GM18858 (cell line): Measurements from ENCODE around the gene CORIN.
A peak's percentile ranks its signal among the peaks of the same experiment; 100 is the strongest.

Experiments
- ATAC-seq: cut with Tn5 transposase; IDR thresholded peaks from one replicate; pipeline ENCODE4 v1.9.1; 2021; ENCODE audit not compliant: unreplicated experiment

CORIN gene

DNA sequence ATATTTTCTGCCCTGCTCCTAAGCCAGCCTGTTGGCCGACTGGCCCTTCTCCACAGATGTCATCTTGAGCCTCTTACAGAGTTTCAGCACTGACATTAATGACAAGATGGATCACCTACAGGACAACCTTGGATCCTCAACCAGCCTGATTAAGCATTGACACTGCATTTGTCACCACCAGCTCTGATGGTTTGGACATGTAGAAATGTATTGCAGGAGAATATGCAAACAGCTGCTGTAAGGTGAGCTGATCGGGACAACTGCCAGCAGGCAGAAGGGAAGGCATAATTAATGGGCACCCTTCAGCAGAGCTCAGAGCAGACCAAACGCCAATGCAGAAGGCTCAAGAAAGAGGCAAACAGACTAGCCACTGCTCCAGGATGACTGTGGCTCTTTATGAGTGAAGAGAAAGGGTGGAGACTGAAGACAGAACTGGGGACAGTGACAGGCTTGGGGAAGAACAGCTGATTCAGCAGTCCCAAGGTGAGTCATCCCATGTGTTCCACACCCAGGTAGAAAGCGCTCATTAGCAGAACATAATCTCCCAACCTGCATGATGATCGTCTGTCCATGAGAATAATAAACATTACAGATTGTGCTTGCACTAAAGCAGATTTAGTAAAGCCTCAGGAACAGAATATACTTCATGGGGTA is 6.7 kb downstream of the CORIN start:
- ATAC-seq: no peak

DNA sequence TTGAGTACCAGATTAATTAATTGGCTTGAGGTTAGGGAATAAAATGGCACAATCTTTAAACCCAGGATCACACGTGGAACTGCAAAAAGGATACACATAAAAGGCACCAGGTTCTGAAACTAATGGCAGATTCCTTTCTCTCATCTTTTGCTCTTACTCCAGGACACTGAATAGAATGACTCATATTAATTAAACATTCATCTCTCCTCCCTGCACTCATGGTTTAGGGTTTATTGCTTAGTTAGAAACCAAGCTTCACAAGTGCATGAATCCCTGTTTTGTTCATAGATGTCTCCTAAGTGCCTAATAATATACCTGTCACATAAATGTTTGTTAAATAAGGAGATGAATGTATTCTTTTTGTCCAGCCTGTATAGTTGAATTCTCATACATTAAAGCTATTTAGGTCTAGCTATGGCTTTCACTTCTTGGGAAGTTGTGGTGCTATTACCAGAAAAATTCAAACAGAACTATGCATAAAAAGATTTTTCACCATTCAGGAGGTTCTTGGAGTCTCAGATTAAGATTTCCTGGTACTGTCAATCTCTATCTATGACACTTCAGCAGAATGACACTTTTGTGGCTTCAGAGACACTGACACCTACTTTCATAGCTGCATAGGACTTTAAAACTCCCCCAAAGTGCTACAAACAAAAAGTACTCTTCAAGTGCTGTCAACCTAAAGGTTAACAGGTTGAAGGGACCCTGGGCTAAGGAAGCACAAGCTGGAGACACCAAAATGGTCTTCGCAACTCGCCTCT is 7.4 kb downstream of the CORIN start:
- ATAC-seq: no peak

DNA sequence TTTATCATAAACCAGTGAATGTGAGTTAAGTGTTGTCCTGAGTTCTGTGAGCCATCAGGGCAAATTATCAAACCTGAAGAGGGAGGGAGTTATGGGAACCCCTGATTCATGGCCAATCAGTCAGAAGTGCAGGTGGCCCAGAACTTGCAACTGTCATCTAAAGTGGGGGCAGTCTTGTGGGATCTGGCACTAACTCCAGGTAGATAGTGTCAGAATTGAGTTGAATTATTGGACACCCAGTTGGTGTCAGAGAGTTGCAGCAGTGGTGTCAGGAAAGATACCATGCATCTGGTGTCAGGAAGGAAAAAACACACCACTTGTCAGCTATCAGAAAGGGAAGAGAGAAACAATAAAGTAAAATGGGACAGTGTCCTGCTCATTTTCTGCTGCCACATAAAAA is 8.4 kb downstream of the CORIN start:
- ATAC-seq: no peak

DNA sequence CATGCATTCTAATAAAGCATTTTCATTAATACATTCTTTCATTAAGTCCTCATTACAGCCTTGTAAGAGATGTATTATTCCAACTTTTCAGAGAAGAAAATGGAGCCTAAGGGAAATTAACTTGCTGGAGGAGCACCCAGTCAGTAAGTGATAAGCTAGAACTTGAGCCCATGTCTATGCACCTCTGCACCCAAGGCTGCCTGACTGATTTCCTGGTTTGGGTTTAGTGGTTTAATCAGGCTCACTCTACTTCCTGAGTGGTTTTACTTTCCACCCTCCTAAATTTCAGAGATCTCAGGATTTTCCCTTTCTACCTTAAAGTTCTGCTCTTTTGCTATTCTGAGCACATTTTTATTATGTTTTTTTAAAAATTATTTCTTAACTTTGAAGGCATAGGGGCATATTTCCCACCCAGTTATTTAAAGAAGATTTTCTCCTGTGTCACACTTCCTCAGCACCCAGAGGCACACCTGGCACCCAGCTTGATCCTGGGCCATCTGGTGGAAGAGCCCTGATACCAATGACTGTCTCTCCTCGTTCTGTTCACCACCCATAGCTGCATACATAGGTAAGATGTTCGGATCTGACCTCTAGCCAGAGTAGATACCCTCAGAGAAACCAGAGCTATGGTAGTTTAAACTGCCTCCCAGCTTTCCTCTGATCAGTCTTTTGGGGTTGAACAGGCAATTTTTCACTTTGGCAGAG is 10.4 kb downstream of the CORIN start:
- ATAC-seq: no peak

DNA sequence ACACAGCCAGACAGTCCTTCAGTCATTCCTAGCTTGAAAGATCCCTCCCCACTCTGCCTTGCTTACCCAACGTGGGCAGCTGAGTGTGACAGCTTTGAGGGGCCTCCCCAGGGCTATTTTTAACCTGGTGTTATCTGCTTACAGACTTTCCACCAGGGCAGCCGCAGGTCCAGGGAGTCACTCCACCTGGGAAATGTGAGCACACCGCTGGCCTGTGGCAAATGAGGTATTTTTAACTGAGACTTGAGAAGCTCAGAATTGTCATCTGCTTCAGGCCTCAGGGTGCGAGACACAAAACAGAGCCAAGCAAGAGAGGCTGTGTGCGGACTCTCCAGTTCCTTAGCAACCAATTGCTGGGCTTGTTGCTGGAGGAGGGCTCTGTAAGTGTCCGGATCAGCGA is 13.0 kb downstream of the CORIN start:
- peak; percentile 76 for ATAC-seq

DNA sequence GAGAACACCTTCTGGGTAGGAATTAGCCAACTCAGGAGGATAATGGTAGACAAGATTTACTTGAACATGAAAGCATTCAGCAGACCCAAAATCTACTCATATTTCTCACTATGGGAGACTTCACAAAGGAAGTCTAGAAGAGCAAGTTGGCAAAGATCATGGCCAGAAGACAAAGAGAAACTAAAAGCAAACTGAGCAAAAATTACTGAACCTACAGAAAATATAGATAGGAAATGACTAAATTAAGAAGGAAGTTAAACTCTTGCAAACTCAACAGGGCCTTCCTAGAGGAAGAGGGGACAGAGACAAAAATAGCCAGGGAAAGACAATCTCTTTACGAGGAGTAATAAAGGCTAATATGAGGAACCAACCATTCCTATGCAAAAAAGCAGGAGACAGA is 18.7 kb downstream of the CORIN start:
- no peak for ATAC-seq

DNA sequence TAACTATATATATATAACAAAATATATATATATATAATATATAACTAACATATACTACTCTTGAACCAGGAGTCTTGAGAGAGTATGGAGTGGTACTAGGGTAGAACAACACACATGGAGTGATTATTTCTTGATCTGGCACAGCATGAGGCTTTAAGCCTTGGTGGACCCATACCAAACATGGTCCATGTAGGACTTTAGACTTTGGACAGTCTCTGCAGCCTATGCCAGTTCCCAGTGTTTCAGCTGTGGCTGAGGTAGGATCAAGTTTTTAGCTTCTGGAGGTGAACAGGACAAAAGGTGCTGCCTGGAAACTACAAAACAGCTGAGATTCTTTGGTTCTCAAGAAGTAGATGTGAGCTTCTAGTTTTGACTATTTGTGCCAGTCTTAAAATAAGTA is 20.6 kb downstream of the CORIN start:
- no peak for ATAC-seq

DNA sequence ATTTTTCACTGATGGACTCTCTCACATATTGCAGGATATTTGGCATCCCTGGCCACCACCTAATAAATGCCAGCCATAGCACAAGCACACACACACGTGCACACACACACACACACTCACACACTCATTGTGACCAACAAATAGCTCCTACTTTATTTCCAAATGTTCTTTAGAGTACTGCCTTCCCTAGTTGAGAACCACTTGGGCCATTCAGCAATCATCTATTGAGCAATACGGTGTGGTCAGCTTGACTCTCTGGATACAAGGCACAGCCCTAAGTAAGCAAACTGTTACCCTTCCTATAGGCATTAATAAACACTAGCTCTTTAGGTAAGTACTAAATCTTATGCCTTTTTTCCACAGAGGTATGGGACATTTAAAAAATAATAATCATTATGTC is 21.1 kb downstream of the CORIN start:
- no peak for ATAC-seq

DNA sequence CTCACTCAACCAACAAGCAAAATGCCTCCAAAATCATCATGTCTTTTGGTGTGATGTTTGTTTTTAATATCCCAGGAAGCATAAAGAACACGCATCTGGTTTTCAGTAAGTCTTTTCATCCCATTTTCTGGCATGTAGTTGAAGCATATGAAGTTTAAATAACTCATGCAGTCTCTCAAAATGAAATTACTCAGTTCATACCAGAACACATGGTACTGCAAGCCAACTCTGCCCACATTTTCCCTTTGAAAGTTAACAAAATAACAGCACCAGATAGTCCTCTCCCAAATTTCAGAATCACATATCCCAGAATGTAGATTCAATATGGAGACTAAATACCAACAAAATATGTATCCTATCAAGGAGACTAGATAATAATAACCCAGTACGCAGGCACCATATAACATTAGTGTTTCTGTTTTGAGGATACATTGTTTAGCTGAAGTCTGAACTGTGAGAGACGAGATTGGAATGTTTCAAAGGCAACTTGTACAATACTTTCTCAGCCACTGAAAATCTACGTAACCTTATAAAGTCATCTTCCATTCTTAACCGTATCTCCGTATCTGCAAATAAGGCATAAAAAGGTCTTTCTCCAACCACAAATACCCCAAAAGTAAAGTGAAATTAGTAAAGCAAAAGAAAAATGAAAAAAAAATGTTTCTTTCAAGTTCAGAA is 23.1 kb downstream of the CORIN start:
- no peak for ATAC-seq

DNA sequence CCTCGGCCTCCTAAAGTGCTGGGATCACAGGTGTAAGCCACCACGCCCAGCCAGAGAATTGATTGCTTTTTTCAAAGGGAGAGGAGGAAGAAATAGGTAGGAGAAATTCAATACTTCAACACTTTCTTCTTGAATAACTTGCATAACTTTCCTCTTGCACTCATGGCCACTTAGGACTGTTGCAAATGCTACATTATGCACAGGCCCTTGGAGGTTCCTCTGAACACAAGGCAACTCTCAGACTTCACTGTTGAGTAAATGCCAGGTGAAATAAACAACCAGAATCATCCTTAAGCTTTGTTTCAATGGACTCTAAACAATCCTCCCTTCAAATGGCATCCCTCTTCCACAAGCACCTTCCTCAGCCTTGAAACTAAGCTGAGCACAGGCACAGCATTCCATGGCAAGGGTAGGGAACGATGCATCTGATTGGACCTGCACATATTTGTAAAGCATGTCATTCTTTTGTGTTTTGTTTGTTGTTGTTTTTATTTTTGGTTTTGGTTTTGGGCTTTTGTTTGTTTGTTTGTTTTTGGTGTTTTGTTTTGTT is 28.1 kb downstream of the CORIN start:
- ATAC-seq: no peak

DNA sequence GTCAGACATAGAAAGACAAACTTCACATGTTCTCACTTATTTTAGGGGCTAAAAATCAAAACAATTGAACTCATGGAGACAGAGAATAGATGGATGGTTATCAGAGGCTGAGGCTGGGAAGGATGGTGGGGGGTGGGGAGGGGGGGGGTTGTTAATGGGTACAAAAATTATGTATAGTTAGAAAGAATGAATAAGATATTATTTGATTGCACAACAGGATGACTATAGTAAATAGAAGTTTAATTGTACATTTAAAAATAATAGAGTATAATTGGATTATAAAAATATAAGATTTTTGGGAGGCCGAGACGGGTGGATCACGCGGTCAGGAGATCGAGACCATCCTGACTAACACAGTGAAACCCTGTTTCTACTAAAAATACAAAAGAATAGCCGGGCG is 33.3 kb downstream of the CORIN start:
- ATAC-seq: no peak

DNA sequence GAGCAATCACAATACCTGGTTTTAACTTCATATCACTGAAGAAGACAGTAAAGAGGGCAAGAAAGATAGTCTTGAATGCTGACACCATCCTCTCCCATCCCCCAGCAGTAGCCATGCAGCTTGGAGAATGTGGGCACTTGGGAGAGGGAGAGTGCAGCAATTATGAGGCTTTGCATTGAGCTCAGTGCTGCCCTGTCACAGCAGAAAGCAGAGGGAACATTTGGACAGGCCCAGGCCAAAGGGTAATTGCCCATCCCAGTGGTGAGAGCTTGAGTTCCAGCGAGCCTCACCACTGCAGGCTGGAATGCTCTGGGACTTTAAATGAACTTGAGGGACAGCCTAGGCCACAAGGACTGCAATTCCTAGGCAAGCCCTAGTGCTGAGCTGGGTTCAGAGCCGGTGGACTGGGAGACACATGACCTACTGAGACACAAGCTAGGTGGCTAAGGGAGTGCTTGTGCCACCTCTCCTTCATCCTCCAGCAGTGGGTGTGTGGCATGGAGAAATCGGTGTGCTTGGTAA is 36.3 kb downstream of the CORIN start:
- ATAC-seq: no peak

DNA sequence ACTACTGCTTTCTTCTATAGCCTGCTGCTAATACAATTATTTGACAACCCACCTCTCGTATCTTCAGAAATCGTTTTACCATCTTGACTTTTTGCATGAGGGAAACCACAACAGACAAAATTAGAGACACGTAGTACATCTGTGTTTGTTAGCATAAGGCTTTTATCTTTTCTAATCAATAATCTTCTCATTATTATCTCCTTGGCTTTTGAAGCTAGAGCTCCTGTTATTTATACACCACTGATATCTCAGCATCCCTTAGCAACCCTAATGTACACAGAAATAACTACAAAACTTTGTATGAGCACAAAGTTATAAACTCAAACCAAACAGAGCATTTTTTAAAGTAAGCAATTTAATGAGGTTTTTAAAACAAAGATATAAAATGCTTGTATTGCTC is 39.7 kb downstream of the CORIN start:
- ATAC-seq: no peak

DNA sequence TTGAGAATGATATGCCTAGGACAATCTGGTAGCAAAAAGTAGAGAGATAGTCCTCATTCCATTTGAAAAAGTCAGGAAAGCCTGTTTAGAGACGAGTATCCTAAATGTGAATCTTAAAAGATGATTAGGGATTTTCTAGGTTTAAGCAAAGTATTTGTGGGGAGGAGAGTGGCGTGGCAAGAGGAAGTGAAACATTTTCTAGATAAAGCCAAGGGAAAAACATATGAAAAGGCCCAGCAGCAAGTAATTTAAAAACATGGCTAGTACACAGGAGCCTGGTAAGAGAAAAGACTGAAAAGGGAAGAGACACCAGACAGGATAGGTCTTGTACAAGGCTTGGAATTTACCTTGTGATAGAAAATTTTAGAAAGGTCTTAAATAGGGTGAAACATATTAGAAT is 45.9 kb downstream of the CORIN start:
- ATAC-seq: no peak

DNA sequence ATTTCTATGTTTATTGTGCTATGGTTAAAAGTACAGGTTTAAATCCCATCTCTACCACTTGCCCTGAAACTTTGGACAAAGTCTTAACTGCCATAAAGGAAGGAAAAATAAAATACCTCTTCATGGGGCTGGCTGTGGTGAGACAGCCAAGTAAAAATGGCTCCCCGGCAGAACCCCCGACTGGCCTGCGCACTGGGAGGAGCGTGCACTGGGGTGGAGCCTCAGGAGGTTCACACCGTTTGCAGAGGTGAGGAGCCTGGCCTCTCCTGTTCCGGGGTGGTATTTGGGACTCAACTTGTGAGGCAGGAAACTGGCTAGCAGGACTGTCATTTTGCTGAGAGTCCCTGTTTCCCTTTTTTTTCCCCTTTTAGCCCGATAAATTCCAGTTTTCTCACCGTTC is 47.8 kb downstream of the CORIN start:
- no peak for ATAC-seq

DNA sequence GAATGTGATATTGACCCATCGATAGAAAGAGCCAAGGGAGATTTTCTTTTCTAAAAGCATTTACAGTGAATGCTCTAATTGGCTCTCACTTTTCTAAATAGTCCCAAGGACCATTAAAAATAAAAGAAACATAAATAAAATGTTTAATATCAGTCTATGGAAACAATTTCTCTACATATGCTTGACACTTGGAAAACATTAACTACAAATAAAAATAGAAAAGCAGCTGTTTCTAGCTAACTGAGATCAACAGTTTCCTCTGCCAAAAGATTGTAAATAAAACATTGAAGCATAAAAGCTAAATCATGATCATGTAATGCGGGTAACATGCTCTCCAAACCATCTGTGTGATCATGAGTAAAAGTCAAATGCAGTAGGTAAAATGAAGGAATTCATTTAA is 49.7 kb downstream of the CORIN start:
- no peak for ATAC-seq

DNA sequence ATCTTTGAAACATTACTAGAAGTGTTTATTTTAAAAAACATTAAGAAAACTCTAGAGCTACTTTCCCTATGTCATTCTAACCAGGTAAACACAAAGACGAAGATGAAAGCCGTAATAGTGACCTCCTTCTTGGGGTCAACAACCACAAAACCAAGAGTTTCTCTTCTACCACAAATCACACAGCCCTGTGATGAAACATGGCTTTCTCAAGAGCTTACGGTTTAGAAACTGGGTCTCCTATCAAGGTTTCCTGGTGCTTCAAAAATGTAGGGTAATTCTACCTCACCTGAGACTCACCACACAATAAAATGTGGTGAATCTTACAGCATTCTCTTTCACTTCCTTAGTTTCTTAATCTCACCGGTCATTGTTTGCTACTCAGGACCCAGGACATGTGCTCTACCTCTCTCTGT is 50.9 kb downstream of the CORIN start:
- peak; percentile 81 for ATAC-seq

DNA sequence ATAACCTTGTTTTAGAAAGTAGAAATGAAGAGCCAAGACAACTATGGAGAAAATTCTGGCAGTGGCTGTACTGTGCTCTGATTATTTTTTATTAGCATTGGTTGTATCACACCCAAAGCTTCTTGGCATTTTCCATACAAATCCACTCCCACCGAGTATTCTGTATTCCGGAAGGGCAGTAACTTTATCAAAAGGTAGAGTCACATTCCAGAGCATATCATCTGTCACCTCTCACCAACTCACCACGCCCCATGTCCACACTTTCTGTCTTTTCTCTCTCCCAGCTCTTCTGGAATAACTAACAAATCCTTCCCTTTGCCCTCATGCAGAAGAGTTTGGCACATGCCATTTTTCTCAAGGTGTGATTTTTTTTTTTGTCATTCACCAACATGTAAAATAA is 52.7 kb downstream of the CORIN start:
- no peak for ATAC-seq

DNA sequence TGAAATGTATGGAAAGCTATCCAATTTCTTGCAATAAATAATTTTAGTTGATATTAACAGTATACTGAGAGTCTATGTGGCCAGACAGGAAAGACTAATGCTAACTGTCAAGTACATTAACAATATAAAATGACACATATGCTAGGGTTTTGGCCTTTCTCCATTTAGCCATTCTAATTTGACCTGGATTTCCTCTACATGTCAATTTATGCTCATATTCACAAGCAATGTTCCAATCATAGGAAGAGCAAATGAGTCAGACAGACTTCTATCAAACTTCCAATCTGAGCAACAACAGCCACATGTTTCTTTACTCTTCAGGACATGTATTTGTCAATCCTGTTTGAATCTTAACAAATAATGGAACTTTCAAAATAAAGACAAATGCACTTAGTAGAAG is 53.6 kb downstream of the CORIN start:
- no peak for ATAC-seq

DNA sequence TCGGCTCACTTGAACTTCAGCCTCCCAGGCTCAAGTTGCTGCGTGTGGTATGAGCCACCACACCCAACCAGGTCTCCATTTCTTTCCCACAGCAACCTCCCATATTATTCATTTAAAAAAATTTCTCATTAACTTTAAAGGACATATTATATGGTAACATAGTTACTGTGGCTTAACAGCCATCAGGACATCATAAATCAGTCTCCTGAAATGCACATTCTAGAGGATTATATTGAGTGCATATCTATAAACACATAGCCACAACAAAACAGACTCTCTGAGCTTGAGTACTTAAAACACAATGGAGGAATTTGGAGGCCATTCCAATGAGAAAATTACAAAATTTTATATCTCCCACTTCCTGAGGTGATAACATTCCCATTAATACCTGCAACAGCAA is 61.5 kb downstream of the CORIN start:
- no peak for ATAC-seq

DNA sequence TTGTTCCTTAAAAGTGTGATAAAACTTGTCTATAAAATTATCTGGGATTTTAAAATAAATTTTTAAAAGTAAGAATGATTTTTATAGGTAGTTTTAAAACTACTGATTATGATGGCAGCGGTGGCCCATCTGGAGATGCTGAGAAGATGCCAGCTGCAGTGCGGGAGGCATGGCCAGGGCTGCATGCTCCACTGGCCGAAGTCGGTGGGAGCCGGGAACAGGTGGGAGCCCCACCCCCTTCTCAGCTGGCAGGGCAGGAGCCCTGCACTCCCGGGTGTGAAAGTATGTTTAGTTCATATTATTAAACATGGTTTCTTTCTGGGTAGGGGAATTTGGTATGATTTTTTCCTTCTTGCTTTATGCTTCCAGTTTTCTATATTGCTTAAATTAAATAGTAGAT is 63.8 kb downstream of the CORIN start:
- ATAC-seq: no peak
